Stomach (tissue), 9 donors: ENCODE measurements around the gene ENOX1. TPM values are rescaled to one million over a fixed set of nuclear protein-coding genes. Genes with fewer than 3 reads are reported as not detected.

Experiments used
- DNase-seq, 2 donors: peaks; one replicate each; pipeline versions ENCODE4 v3.0.0 to v3.0.0-alpha.2; 2013 to 2019
- H3K27ac ChIP-seq, 5 donors: fragments of 200-600 bp in 4 of 5; sonication (generic) in 4 of 5; one replicate each; pipeline ENCODE4 v1.5.1; 2013 to 2019; ENCODE audit warnings: mild to moderate bottlenecking in 1 of 5, moderate library complexity in 1 of 5
- H3K27me3 ChIP-seq, 3 donors: fragments of 200-600 bp; sonication (generic); one replicate each; pipeline ENCODE4 v1.5.1; 2017 to 2019; ENCODE audit warnings: mixed run types in 1 of 3
- H3K36me3 ChIP-seq, 4 donors: fragments of 200-600 bp; sonication (generic); 1 replicate in 3 of 4; 2 replicates in 1 of 4; pipeline ENCODE4 v1.5.1; 2016 to 2019
- H3K4me1 ChIP-seq, 4 donors: fragments of 200-600 bp; sonication (generic); one replicate each; pipeline ENCODE4 v1.5.1; 2016 to 2019
- H3K4me3 ChIP-seq, 4 donors: fragments of 200-600 bp; sonication (generic) in 3 of 4; one replicate each; pipeline ENCODE4 v1.5.1; 2016 to 2019; ENCODE audit warnings: mild to moderate bottlenecking in 1 of 4
- H3K9me3 ChIP-seq, 4 donors: fragments of 200-600 bp; sonication (generic); one replicate each; pipeline ENCODE4 v1.5.1; 2016 to 2019
- EP300 ChIP-seq: sonication (generic); formaldehyde crosslinking; IDR thresholded peaks from one replicate; pipeline ENCODE4 v1.6.1; 2017; ENCODE audit warnings: antibody characterized with exemption
- POLR2A ChIP-seq, 4 donors: fragments of 450-650 bp; IDR thresholded peaks; one replicate each; pipeline ENCODE4 v1.6.1; 2016; ENCODE audit warnings: antibody characterized with exemption in 4 of 4, control low read depth in 2 of 4, mild to moderate bottlenecking in 1 of 4, moderate library complexity in 1 of 4
- POLR2AphosphoS5 ChIP-seq, 3 donors: sonication (generic); formaldehyde crosslinking; IDR thresholded peaks; one replicate each; pipeline ENCODE4 v1.6.1; 2016; ENCODE audit warnings: antibody characterized with exemption in 3 of 3
- WGBS, 5 donors: extraction: QIAGEN DNeasy Blood & Tissue Kit in 3 of 5; methylation state at CpG; one replicate each; pipeline versions ENCODE4 v1.1.5 to v1.1.7; 2013 to 2018; 5-methylcytosine and 5-hydroxymethylcytosine counted together
- intact Hi-C: fragments of 100-400 bp; cut with DNase I; formaldehyde crosslinking; loops from one replicate; pipeline ENCODE4 v1.15.1; 2023; ENCODE audit warnings: low total_unique reads
- polyA plus RNA-seq, 3 donors: library from polyadenylated mRNA; stranded (reverse); fragments of 200-250 nt; gene quantifications; one replicate each; pipeline ENCODE4 v1.2.3, GENCODE V29; 2013
- total RNA-seq, 5 donors: library from RNA; depleted of rRNA; stranded (reverse); fragments of >200 nt; gene quantifications; one replicate each; pipeline versions ENCODE4 v1.1.0 to v1.2.3, GENCODE V29; 2014 to 2016
- TF ChIP-seq, protein P1 (sequence below), 7 experiments: fragments of 450-650 bp in 4 of 7; fragments of 200-600 bp in 3 of 7; sonication (generic) in 3 of 7; IDR thresholded peaks; one replicate each; pipeline ENCODE4 v1.5.1; 2016 to 2019; ENCODE audit warnings: antibody characterized with exemption in 7 of 7, control low read depth in 2 of 7, mild to moderate bottlenecking in 1 of 7
- donor health status: healthy with polysubstance abuse.
- donor health status: Bipolar disorder and iron deficiency.
- donor health status: healthy.

ENOX1 gene
- total and polyA plus RNA-seq, 8 donors: 0.46 to 6.2 (median 1.4) TPM; not detected in 1

DNA sequence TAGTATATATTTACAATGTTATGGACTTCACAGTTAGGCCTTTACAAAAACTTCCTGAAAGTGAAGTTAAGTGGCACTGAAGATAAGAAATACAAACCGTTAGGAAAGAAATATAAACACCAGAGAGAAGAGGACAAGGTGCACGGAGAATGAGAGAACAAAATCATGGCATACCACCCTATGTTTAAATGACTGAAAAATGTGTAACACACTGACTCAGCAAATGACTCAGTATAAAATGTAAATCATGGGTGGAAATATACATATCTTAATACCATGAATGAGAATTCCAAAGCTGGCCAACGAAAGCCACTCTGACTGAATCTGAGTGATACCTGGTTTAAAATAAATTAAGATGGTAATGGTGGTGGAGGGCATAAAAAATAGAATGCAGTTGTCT is 502.6 kb downstream of the ENOX1 start:
- TF ChIP-seq POLR2A (IDR thresholded peaks at IDR 0.05) (no peak), POLR2AphosphoS5 (IDR thresholded peaks at IDR 0.05) (no peak), EP300 (no peak)
- TF ChIP-seq, protein P1, sequence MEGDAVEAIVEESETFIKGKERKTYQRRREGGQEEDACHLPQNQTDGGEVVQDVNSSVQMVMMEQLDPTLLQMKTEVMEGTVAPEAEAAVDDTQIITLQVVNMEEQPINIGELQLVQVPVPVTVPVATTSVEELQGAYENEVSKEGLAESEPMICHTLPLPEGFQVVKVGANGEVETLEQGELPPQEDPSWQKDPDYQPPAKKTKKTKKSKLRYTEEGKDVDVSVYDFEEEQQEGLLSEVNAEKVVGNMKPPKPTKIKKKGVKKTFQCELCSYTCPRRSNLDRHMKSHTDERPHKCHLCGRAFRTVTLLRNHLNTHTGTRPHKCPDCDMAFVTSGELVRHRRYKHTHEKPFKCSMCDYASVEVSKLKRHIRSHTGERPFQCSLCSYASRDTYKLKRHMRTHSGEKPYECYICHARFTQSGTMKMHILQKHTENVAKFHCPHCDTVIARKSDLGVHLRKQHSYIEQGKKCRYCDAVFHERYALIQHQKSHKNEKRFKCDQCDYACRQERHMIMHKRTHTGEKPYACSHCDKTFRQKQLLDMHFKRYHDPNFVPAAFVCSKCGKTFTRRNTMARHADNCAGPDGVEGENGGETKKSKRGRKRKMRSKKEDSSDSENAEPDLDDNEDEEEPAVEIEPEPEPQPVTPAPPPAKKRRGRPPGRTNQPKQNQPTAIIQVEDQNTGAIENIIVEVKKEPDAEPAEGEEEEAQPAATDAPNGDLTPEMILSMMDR (IDR thresholded peaks at IDR 0.05): no peak
- WGBS, 5 donors: 36 to 59% (median 49%) methylated on average over 3 of the region's 3 CpGs
- H3K27ac ChIP-seq: no peak overlapping the region
- peaks cover 0 to 3% (median 0%) of the 10 kb centered on the region in 4 donors for H3K4me1 ChIP-seq
- H3K4me3 ChIP-seq: no peak overlapping the region
- H3K36me3 ChIP-seq: no peaks in the 10 kb centered on the region
- no peaks in the 10 kb centered on the region for H3K27me3 ChIP-seq
- no peak for DNase-seq
- H3K9me3 ChIP-seq: no peaks in the 10 kb centered on the region
- intact Hi-C loops: no loop called here

DNA sequence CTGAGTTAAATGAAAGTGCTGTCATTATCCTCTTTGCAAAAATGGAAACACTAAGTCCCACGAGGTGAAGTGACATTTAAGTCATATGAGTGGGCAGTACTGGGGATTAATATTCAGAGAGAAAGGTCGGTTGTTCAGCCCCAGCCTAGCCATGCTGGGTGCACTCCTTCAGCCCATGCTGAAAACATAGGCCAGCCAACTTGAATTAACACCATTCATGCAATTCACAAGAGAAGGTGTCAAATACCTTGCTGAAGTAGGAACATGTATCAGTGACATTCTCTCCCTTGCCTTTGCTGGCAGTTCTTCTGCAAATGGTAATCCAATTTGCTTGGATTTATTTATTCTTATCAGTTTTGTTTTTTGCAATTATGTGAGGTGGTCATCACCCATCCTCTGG is 507.1 kb downstream of the ENOX1 start:
- H3K9me3 ChIP-seq: no peaks in the 10 kb centered on the region
- TF ChIP-seq POLR2AphosphoS5 (IDR thresholded peaks at IDR 0.05) (no peak), POLR2A (IDR thresholded peaks at IDR 0.05) (no peak), EP300 (no peak)
- TF ChIP-seq, protein P1 (IDR thresholded peaks at IDR 0.05): no peak
- DNase-seq: no peak
- H3K4me1 ChIP-seq: peaks cover 0 to 6% (median 2%) of the 10 kb centered on the region in 4 donors
- 57 to 80% (median 58%) methylated on average over 2 of the region's 2 CpGs for WGBS, 5 donors
- no peak overlapping the region for H3K4me3 ChIP-seq
- no peaks in the 10 kb centered on the region for H3K27me3 ChIP-seq
- no peak overlapping the region for H3K27ac ChIP-seq
- intact Hi-C loops: no loop called here
- H3K36me3 ChIP-seq: no peaks in the 10 kb centered on the region

DNA sequence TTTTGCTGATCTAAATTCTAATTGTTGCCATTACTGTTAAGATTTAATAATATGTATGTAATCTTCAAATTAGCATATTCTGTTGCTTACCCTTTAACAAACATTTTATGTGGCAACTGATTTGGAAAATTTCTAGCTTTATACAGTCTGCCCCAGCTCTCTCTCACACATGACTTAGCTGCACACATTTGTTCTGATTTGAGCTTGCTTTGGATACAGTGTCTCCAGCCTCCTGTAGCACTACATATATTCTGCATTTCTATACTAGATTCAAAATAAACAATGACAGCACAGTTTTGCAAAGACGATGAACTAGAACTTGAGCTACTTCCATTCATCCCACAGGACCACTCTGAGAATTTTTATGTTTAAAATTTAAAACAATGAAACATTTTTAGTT is 508.6 kb downstream of the ENOX1 start:
- Histone ChIP-seq H3K4me3 (no peak overlapping the region), H3K36me3 (no peaks in the 10 kb centered on the region), H3K9me3 (no peaks in the 10 kb centered on the region), H3K27ac (no peak overlapping the region), H3K4me1 (peaks cover 0 to 6% (median 0%) of the 10 kb centered on the region in 4 donors), H3K27me3 (no peaks in the 10 kb centered on the region)
- intact Hi-C loops: no loop called here
- TF ChIP-seq, protein P1 (IDR thresholded peaks at IDR 0.05): no peak
- TF ChIP-seq POLR2A (IDR thresholded peaks at IDR 0.05): no peak
- TF ChIP-seq POLR2AphosphoS5 (IDR thresholded peaks at IDR 0.05): no peak
- TF ChIP-seq EP300: no peak
- DNase-seq: no peak
- WGBS, 5 donors: 67 to 80% (median 76%) methylated on average over 1 of the region's 1 CpG

DNA sequence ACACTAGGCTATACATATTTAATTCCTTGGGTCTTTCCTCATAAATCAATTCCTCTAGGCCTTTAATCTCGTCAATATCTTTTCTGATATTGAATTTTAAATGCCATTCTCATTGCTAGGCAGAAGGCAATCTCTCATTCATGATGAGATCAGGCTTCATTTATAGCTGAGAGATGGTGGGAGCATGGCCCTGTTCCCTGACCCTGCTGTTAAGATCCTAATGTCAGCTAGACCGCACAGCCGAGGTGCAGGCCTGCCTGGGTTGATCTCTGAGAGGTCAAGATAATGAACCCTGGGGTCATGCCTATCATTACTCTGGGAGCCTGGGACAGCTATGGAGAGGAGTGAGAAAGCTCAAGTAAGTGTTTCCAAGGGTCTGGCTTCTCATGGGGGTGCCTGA is 509.6 kb downstream of the ENOX1 start:
- 84 to 94% (median 86%) methylated on average over 3 of the region's 3 CpGs for WGBS, 5 donors
- TF ChIP-seq EP300 (no peak), POLR2A (IDR thresholded peaks at IDR 0.05) (no peak), POLR2AphosphoS5 (IDR thresholded peaks at IDR 0.05) (no peak)
- TF ChIP-seq, protein P1 (IDR thresholded peaks at IDR 0.05): no peak
- Histone ChIP-seq H3K27me3 (no peaks in the 10 kb centered on the region), H3K27ac (no peak overlapping the region), H3K4me1 (peaks cover 0 to 6% (median 0%) of the 10 kb centered on the region in 4 donors), H3K4me3 (no peak overlapping the region), H3K36me3 (no peaks in the 10 kb centered on the region), H3K9me3 (no peaks in the 10 kb centered on the region)
- DNase-seq: no peak
- intact Hi-C loops: no loop called here
